Measurements from ENCODE around the gene EGFLAM. TPM values are rescaled to one million over a fixed set of nuclear protein-coding genes. Genes with fewer than 3 reads are reported as not detected.

The EGFLAM gene
- not detected in 2 replicates for total RNA-seq (2013; cell fraction: nucleolus; rRNA removed)
- total RNA-seq (2014; rRNA removed) (not detected in 2 replicates), total RNA-seq (2014; rRNA removed; fragmentation: Illumina TruSeq; extraction: Trizol) (not detected in 2 replicates), total RNA-seq (2021) (not detected in 2 replicates), polyA plus RNA-seq (2011; rRNA removed) (0.22 and 0.37 TPM in 2 replicates), polyA plus RNA-seq (2014; fragmentation: Illumina TruSeq; extraction: Trizol) (not detected in 2 replicates), polyA plus RNA-seq (2014; fragmentation: Nextera tagmentation; extraction: Ambion mirVana) (not detected), polyA plus RNA-seq (2014; rRNA removed) (not detected in 2 replicates), polyA plus RNA-seq (2016; fragmentation: Nextera tagmentation; extraction: Ambion mirVana) (not detected), polyA minus RNA-seq (2011; rRNA and poly(A)+ RNA removed) (1.3 TPM in 1 of 2 replicates, not detected in the other), Bru-seq, nascent RNA (not detected), BruChase-seq, experiment 1, labeled RNA remaining after a 6-hour chase (percentile 0 among the genes with signal in this experiment), BruChase-seq, experiment 2, labeled RNA remaining after a 2-hour chase (percentile 0 among the genes with signal in this experiment)
- polyA plus RNA-seq (2011; ENCODE audit: low read depth), result not detected
- 0.25 and 0.33 TPM in 2 replicates for polyA plus RNA-seq (2011; cell fraction: cytosol; rRNA removed)
- 0.10 TPM in 1 of 2 replicates, not detected in the other for polyA plus RNA-seq (2011; cell fraction: nucleus; rRNA removed)
- not detected in 2 replicates for polyA plus RNA-seq (2012)
- polyA minus RNA-seq (2011; cell fraction: cytosol; rRNA and poly(A)+ RNA removed), result not detected in 2 replicates
- not detected in 2 replicates for polyA minus RNA-seq (2011; cell fraction: nucleus; rRNA and poly(A)+ RNA removed)
- long read RNA-seq, experiment 1, result 0 reads
- long read RNA-seq, experiment 2, partial matches to known transcripts, result 0 of 1 reads
- long read RNA-seq, experiment 2, other reads (novel, unspliced or antisense), result 0 of 1 reads

DNA sequence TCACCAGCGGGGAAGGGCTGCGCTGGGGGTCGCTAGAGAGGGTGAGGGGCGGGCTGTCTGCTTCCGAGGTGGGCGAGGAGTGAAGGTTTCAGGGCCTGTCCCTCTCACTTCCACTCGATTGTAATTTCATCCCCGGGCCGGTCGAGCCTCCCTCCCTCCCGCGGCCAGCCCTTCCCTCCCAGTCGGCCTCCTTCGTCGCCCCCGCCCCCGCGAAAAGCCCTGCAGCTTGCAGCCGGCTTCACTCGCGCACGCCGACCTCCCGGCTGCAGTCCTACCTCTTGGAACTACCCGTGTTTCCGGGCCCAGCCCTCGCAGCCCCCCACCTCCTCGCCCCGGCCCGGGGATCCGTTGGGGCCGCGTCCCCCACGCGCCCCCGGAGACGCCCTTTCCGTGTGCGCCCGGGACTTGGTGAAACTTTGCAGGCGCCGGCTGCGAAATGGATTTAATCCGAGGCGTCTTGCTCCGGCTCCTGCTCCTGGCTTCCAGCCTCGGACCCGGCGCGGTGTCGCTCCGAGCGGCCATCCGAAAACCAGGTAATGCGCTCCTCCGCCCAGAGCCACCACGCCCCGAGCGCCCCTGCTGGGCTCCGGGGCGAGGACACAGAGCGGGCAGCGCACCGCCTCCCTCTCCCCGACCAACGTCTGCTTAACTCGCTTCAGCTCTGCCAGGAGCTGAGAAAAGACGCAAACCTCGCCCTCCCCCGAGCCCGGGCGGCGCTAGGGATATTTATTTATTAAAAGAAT lies at the start of gene EGFLAM:
Gene EGFLAM, plus strand, starts transcription at position 241 of the 743 bp plus-strand sequence. Its CDS starts 196 bp downstream, at position 437.
- FAIRE-seq (no peak), DNase-seq (ENCODE audit: low read depth, low spot score) (no peak), ATAC-seq (no peak)
- TF ChIP-seq MXI1 (IDR thresholded peaks at IDR 0.05; ENCODE audit: low read depth, low read length) (no peak), NBN (IDR thresholded peaks at IDR 0.05) (no peak), TBL1XR1 (IDR thresholded peaks at IDR 0.05; ENCODE audit: low read depth, low read length) (no peak), MTA3 (IDR thresholded peaks at IDR 0.05; ENCODE audit: borderline replicate concordance, low read length) (no peak), ZNF217 (IDR thresholded peaks at IDR 0.05) (no peak), FOXM1 (IDR thresholded peaks at IDR 0.05; ENCODE audit: low read depth, low read length) (no peak), TCF3 (IDR thresholded peaks at IDR 0.05; ENCODE audit: borderline replicate concordance, insufficient read depth, low read depth, low read length) (no peak), YBX1 (IDR thresholded peaks at IDR 0.05) (no peak), SREBF1 (IDR thresholded peaks at IDR 0.05; ENCODE audit: low read length) (no peak), ASH2L (IDR thresholded peaks at IDR 0.05; ENCODE audit: borderline replicate concordance, low read depth) (no peak)
- TF ChIP-seq, protein P1, sequence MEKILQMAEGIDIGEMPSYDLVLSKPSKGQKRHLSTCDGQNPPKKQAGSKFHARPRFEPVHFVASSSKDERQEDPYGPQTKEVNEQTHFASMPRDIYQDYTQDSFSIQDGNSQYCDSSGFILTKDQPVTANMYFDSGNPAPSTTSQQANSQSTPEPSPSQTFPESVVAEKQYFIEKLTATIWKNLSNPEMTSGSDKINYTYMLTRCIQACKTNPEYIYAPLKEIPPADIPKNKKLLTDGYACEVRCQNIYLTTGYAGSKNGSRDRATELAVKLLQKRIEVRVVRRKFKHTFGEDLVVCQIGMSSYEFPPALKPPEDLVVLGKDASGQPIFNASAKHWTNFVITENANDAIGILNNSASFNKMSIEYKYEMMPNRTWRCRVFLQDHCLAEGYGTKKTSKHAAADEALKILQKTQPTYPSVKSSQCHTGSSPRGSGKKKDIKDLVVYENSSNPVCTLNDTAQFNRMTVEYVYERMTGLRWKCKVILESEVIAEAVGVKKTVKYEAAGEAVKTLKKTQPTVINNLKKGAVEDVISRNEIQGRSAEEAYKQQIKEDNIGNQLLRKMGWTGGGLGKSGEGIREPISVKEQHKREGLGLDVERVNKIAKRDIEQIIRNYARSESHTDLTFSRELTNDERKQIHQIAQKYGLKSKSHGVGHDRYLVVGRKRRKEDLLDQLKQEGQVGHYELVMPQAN (conservative IDR thresholded peaks at IDR 0.05), result no peak
- TF ChIP-seq, protein P2, sequence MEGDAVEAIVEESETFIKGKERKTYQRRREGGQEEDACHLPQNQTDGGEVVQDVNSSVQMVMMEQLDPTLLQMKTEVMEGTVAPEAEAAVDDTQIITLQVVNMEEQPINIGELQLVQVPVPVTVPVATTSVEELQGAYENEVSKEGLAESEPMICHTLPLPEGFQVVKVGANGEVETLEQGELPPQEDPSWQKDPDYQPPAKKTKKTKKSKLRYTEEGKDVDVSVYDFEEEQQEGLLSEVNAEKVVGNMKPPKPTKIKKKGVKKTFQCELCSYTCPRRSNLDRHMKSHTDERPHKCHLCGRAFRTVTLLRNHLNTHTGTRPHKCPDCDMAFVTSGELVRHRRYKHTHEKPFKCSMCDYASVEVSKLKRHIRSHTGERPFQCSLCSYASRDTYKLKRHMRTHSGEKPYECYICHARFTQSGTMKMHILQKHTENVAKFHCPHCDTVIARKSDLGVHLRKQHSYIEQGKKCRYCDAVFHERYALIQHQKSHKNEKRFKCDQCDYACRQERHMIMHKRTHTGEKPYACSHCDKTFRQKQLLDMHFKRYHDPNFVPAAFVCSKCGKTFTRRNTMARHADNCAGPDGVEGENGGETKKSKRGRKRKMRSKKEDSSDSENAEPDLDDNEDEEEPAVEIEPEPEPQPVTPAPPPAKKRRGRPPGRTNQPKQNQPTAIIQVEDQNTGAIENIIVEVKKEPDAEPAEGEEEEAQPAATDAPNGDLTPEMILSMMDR (IDR thresholded peaks at IDR 0.05 in 2 of 3, conservative IDR thresholded peaks at IDR 0.05 in 1 of 3; ENCODE audit: control insufficient read depth in 2 of 3, extremely low read depth in 1 of 3, insufficient read depth in 1 of 3, low read depth in 3 of 3, low read length in 3 of 3), result no peak
- Histone ChIP-seq H3K4me1 (ENCODE audit: control insufficient read depth, insufficient read depth, low read length) (no peaks in the 10 kb centered on the region), H4K20me1 (ENCODE audit: control insufficient read depth, insufficient read depth) (no peaks in the 10 kb centered on the region), H3K79me2 (ENCODE audit: control insufficient read depth, insufficient read depth, low read length) (no peaks in the 10 kb centered on the region), H3K27ac (ENCODE audit: control insufficient read depth, insufficient read depth) (no peak within 1 kb of the TSS), H3K36me3 (ENCODE audit: control insufficient read depth in 2 of 2, insufficient read depth in 2 of 2, low read length in 1 of 2) (no peaks in the 10 kb centered on the region), H3K27me3 (replicated peaks in 1 of 2; ENCODE audit: control insufficient read depth in 2 of 2, insufficient read depth in 2 of 2, low read length in 1 of 2) (peaks cover 0 to 7% of the 10 kb centered on the region in 2 experiments; a peak in 1 of 4 replicates), H2AFZ (ENCODE audit: control insufficient read depth, low read depth, low read length) (no peak within 1 kb of the TSS), H3K4me3 (no peak within 1 kb of the TSS), H3K9ac (ENCODE audit: control insufficient read depth, insufficient read depth, low read length) (no peak within 1 kb of the TSS), H3K9me3 (replicated peaks; ENCODE audit: control insufficient read depth, insufficient read depth, low read length) (no peaks in the 10 kb centered on the region), H3K4me2 (ENCODE audit: control insufficient read depth, insufficient read depth) (no peak within 1 kb of the TSS)
- RAD21 ChIA-PET (ENCODE audit: unreplicated experiment), result no interaction called here
- POLR2A ChIA-PET, result no interaction called here
- intact Hi-C loops (cut with micrococcal nuclease; ENCODE audit: unreplicated experiment), result no loop called here
- CTCF ChIA-PET, result no interaction called here
- BruUV-seq (replicated peaks), result no TSS peak
- SMC1A ChIA-PET (ENCODE audit: uncharacterized antibody, unreplicated experiment), result no interaction called here
- in situ Hi-C loops (cut with MboI), result no loop called here
- WGBS (ENCODE audit: insufficient coverage, insufficient replicate concordance, low lambda C conversion rate, missing lambda C conversion rate), result 11% methylated on average over 38 of the region's 73 CpGs

Measured in GM12878 (cell line).